Activated naive CD8-positive, alpha-beta T cell treated with anti-CD3 and anti-CD28 coated beads, Interleukin-2, amount 10 ng/mL, durations not matched to agents 7 days and 5 days (primary cell): Measurements from ENCODE around the gene PTK6. TPM values are rescaled to one million over a fixed set of nuclear protein-coding genes. Genes with fewer than 3 reads are reported as not detected.

ENCODE experiments used
- ATAC-seq: fragments of 150-1000 bp; cut with Tn5 transposase; one replicate; pipeline ENCODE4 v1.10.0; 2021; ENCODE audit warnings: low read depth, moderate library complexity
- POLR2A ChIA-PET: fragments of 350-600 bp; sonication (Branson Sonifier 250); formaldehyde crosslinking; loops from one replicate; lab custom pipeline; 2021; ENCODE audit warnings: antibody characterized with exemption; lab: Charles Lee
- DNase-seq: peaks from one replicate; pipeline ENCODE4 v3.0.0; 2021
- H3K27ac Mint-ChIP-seq: one replicate; pipeline ENCODE4 v1.8.0; 2022; ENCODE audit warnings: mild to moderate bottlenecking, mixed read lengths
- H3K27me3 Mint-ChIP-seq: one replicate; pipeline ENCODE4 v1.8.0; 2022; ENCODE audit warnings: mild to moderate bottlenecking, moderate library complexity, mixed read lengths
- H3K36me3 Mint-ChIP-seq: one replicate; pipeline ENCODE4 v1.8.0; 2021; ENCODE audit warnings: mild to moderate bottlenecking, mixed read lengths
- H3K4me1 Mint-ChIP-seq: one replicate; pipeline ENCODE4 v1.8.0; 2021; ENCODE audit warnings: mixed read lengths
- H3K4me3 Mint-ChIP-seq: one replicate; pipeline ENCODE4 v1.8.0; 2022; ENCODE audit warnings: mild to moderate bottlenecking, moderate library complexity, mixed read lengths
- H3K9me3 Mint-ChIP-seq: one replicate; pipeline ENCODE4 v1.8.0; 2021; ENCODE audit warnings: mixed read lengths
- total RNA-seq, 2 experiments: library from RNA; stranded (reverse); gene quantifications; one replicate each; pipeline ENCODE4 v1.2.3, GENCODE V29; 2021

PTK6 gene
- total RNA-seq, 2 experiments from 2014 or later: 0.11 to 0.31 TPM

DNA sequence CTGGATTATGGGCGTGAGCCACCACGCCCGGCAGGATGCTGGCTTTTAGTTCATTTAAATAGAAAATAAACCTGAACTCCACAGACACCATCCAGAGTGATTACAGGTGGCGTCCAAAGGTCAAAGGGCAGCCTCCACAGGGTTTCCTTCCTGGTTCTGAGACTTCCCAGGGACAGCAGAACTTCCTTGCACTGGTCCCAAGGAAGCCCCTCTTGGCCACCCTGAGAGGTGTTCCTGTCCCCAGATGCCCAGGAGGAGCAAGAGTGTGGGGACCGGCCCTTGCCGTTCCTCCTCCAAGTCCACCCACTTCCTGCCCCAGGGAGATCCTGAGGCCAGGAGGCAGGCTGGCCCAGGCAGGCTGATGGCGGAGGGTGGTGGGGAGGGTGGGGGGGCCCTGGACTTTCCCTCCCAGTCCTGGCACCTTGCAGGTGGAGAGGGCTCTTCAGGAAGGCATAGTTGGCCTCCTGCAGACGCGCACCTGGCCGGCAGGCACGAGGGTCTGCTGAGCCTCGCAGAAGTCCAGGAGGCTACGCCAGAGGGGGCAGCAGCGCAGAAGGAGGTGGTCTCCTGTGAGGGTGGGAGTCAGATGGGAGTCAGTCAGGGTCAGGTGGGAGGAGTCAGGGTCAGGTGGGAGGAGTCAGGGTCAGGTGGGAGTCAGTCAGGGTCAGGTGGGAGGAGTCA is 21.8 kb upstream of the PTK6 start:
- Mint-ChIP-seq H3K4me1 (no peaks in the 10 kb centered on the region), H3K4me3 (no peak overlapping the region), H3K27me3 (no peaks in the 10 kb centered on the region), H3K36me3 (peaks cover 8% of the 10 kb centered on the region), H3K27ac (no peak overlapping the region), H3K9me3 (no peaks in the 10 kb centered on the region)
- DNase-seq (no peak), ATAC-seq (no peak)
- POLR2A ChIA-PET: no interaction called here

DNA sequence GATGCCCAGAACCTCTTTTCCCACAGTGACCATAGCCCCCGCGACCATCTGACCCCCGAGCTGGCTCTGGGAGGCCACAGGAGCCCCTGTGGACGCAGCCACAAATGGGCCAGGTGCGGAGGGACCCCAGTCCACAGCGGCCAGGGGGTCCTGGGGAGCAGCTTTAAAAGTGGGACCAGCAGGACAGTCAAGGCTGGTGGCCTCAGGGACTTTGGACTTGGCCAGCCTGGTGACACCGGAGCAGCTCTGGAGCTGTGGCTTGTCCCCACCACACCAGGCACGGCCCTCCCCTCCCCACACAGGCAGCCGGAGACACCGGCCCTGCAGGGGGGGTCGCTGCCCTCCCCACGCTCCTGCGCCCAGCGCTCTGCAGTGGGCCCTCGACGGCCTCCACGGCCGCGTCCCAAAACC is 20.3 kb upstream of the PTK6 start:
- Mint-ChIP-seq H3K4me3 (no peak overlapping the region), H3K9me3 (no peaks in the 10 kb centered on the region), H3K27me3 (no peaks in the 10 kb centered on the region), H3K27ac (no peak overlapping the region), H3K4me1 (peaks cover 6% of the 10 kb centered on the region), H3K36me3 (peaks cover 8% of the 10 kb centered on the region)
- POLR2A ChIA-PET: interaction anchor here (4.3 kb wide), 1 partner anchor 9 kb away, joined by 31 read pairs; no protein-coding TSS in a partner anchor
- no peak for ATAC-seq
- no peak for DNase-seq

DNA sequence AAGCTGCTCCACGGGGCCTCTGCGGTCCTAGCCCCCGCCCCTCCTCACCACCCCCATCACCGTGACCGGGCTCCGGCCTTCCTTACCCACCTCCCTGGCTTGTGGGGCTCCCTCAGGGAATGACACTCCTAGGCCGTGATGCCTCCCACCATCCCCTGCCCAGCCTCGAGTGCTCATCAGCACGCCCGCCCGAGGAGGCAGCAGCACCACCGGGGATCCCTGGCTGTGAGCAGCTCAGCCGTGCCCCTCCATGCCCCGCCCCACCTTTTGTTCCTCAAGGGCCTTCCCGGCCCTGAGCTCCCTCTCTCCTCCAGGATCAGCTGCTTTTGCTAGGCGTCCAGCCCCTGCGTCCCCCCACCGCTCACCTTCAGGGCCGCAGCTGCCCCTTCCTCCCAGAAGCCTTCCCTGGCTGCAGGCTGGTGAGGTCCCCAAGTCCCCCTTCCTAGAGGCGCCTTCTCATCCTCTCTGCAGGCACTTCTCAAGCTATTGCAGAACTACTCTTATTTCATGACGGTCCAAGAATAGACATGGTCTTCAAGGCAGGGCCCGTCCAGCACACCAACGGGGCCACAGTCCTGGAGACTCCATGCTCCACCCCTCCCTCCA is 19.8 kb upstream of the PTK6 start:
- DNase-seq: no peak
- H3K4me3 Mint-ChIP-seq: no peak overlapping the region
- POLR2A ChIA-PET: interaction anchor here (4.3 kb wide), 1 partner anchor 10 kb away, joined by 31 read pairs; no protein-coding TSS in a partner anchor

DNA sequence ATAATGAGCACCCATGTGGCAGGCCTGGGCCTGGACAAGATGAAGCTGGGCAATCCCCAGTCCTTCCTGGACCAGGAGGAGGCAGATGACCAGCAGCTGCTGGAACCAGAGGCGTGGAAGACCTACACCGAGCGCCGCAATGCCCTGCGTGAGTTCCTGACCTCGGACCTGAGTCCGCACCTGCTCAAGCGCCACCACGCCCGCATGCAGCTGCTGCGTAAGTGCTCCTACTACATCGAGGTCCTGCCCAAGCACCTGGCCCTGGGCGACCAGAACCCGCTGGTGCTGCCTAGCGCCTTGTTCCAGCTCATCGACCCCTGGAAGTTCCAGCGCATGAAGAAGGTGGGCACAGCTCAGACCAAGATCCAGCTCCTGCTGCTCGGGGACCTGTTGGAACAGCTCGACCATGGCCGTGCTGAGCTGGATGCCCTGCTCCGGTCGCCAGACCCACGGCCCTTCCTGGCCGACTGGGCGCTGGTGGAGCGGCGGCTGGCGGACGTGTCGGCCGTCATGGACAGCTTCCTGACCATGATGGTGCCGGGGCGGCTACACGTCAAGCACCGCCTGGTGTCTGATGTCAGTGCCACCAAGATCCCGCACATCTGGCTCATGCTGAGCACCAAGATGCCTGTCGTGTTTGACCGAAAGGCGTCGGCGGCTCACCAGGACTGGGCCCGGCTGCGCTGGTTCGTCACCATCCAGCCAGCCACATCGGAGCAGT is 18.6 kb upstream of the PTK6 start:
- no peak overlapping the region for H3K4me3 Mint-ChIP-seq
- peaks cover 6% of the 10 kb centered on the region for H3K36me3 Mint-ChIP-seq
- no peak overlapping the region for H3K27ac Mint-ChIP-seq
- peaks cover 6% of the 10 kb centered on the region for H3K27me3 Mint-ChIP-seq
- POLR2A ChIA-PET: interaction anchor here (1.2 to 4.3 kb wide), 2 partner anchors 11 to 35 kb away, joined by 5 to 31 read pairs; no protein-coding TSS in a partner anchor
- peaks cover 7% of the 10 kb centered on the region for H3K4me1 Mint-ChIP-seq
- no peak for ATAC-seq
- DNase-seq: no peak
- H3K9me3 Mint-ChIP-seq: no peaks in the 10 kb centered on the region

More for the DNA sequence above, 19.8 kb upstream of the PTK6 start:
- Mint-ChIP-seq H3K36me3 (peaks cover 8% of the 10 kb centered on the region), H3K4me1 (peaks cover 7% of the 10 kb centered on the region), H3K9me3 (no peaks in the 10 kb centered on the region), H3K27me3 (no peaks in the 10 kb centered on the region), H3K27ac (no peak overlapping the region)
- no peak for ATAC-seq

DNA sequence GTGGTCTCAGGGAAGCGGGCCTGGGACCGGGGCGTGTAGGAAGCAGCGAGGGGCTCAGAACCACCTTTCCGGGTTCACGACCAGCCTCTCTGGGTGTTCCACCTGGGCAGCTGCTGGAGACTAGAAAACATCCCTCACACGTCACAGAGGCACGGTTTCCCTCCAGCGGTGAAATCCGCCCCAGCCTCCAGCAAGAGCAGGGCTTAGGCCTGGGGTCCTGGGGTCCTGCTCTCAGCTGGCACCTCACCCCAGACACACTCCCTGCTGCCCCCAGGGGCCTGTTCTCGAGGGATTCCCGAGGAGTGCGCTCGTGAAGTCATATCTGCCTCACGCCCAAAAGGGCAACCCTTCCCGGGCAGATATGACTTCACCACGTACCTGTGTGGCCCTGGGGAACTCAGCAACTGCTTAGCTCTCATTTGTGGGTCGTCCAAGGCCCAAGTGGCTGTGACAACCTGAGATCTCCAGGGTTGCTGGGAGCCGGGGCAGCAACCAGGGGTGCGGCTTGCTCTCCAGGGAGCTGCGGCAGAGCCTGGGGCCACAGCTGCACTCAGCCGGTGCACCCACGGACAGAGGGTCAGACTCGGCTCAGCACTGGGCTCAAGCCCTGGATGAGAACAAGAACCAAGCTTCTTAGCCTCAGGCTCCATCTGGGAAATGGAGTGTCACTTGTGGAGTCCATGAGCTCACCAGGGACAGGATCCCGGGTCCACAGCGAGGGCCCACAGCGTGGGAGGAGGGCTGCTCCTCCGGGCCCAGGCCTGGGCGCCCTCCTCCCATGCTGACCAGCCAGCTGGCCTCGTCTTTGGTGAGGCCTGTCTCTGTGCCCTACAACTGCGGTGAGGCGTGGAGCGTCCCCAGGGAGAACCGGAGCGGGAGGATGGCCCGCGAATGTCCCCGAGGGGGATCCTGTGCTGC is 17.4 kb upstream of the PTK6 start:
- peaks cover 7% of the 10 kb centered on the region for H3K4me1 Mint-ChIP-seq

DNA sequence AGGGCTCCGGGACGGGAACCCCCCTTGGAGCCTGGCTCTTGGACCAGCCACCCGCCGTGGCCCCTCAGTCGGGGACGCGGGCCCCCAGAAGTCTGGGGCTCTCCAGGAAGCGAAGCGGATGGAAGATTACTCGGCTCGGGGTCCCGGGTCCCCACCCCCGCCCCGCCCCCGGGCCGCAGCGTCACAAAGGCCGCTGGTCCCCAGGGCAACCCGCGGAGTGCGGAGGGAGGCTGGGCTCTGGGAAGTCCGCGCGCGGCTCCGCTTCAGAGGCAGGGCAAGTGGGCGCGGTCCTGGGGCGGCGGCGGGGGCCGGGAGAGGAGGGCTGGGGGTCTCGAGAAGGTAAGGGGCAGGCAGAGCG is 16.7 kb upstream of the PTK6 start, which contains the start of gene FNDC11:
FNDC11 (plus strand) TSS at position 227 of the 358 bp plus-strand sequence. CDS start 1,505 bp downstream, outside the sequence.
- peak; percentile 9 for ATAC-seq
- Mint-ChIP-seq H3K9me3 (no peaks in the 10 kb centered on the region), H3K4me1 (peaks cover 7% of the 10 kb centered on the region), H3K27me3 (peaks cover 21% of the 10 kb centered on the region), H3K27ac (peak within 1 kb of the TSS; percentile 91), H3K4me3 (peak within 1 kb of the TSS; percentile 78), H3K36me3 (peaks cover 1% of the 10 kb centered on the region)
- no peak for DNase-seq
- POLR2A ChIA-PET: interaction anchor here (4.3 kb wide), 1 partner anchor 13 kb away, joined by 31 read pairs; no protein-coding TSS in a partner anchor

More for the DNA sequence above, 17.4 kb upstream of the PTK6 start:
- Mint-ChIP-seq H3K36me3 (peaks cover 3% of the 10 kb centered on the region), H3K27me3 (peaks cover 15% of the 10 kb centered on the region), H3K4me3 (peak overlapping the region; percentile 52), H3K9me3 (no peaks in the 10 kb centered on the region), H3K27ac (no peak overlapping the region)
- ATAC-seq (no peak), DNase-seq (no peak)
- POLR2A ChIA-PET: interaction anchor here (1.0 to 4.3 kb wide), 4 partner anchors 12 to 87 kb away, joined by 3 to 31 read pairs (median 4); no protein-coding TSS in a partner anchor

DNA sequence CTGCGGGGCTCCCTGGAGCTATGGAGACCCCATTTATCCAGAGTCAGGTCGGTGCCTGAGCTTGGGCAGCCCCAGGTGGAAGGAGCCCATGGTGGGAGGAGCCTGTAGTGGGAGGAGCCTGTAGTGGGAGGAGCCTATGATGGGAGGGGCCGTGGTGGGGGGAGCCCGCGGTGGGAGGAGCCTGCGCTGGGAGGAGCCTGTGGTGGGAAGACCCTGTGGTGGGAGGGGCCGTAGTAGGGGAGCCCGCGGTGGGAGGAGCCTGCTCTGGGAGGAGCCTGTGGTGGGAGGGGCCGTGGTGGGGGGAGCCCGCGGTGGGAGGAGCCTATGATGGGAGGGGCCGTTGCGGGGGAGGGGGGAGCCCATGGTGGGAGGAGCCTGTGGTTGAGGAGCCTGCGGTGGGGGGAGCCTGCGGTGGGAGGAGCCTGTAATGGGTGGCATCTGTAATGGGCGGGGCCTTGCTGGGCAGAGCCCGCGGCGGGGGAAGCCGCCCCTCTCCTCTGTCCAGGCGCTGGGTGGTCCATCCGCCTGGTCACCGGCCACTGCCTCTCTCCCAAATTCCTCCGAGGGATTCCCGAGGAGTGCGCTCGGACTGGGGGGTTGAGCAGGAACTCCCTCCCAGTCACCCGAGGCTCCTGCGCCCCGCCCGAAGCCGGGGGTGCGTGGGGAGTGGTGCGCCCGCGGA is 16.2 kb upstream of the PTK6 start:
- ATAC-seq: peak; percentile 69
- Mint-ChIP-seq H3K27ac (peak overlapping the region; percentile 91), H3K4me1 (peaks cover 7% of the 10 kb centered on the region), H3K4me3 (peak overlapping the region; percentile 78), H3K36me3 (peaks cover 1% of the 10 kb centered on the region), H3K9me3 (no peaks in the 10 kb centered on the region), H3K27me3 (peaks cover 21% of the 10 kb centered on the region)
- DNase-seq: peak; percentile 92
- POLR2A ChIA-PET: interaction anchor here (0.7 to 2.0 kb wide), 11 partner anchors 10 to 154 kb away, joined by 3 to 18 read pairs (median 6); partner anchors contain the start of genes ARFRP1, GMEB2, HELZ2 and PPDPF

DNA sequence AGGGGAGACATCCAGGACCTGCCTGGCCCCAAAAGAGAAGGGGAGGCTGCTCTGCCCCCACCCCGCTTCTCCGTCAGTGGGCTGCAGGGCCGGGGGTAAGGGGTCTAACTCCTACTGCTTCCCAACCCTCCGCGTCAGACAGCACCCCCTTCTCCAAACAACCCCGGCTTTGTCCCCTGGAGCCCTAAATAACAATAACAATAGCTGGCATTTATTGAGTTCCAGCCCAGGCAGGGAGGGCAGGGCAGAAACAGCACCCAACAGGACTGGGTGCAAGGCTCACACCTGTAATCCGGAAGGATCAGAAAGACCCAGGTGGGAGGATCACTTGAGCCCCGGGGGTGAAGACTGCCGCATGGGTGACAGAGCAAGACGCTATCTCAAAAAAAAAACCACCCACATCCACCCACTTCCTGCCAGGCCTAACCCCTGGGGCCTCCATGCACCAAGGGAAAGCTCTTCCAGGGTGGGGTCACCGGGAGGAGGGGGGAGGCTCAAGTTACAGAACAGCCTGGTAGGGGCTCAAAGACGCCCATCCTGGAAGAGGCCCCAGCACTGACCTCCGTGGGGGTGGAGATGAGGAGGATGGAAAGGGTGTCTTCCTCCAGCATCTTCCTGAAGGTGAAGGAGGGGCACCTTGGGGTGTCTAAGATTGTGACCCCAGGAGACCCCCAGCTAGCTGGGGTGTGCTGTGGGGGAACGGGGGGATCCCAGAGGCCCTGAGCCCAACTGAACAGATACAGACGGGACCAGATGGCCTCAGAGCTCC is 15.5 kb upstream of the PTK6 start:
- peak overlapping the region; percentile 78 for H3K4me3 Mint-ChIP-seq
- no peak for DNase-seq
- H3K9me3 Mint-ChIP-seq: no peaks in the 10 kb centered on the region
- H3K27me3 Mint-ChIP-seq: peaks cover 21% of the 10 kb centered on the region
- ATAC-seq: peak; percentile 73
- no peaks in the 10 kb centered on the region for H3K36me3 Mint-ChIP-seq
- peaks cover 7% of the 10 kb centered on the region for H3K4me1 Mint-ChIP-seq
- H3K27ac Mint-ChIP-seq: peak overlapping the region; percentile 91
- POLR2A ChIA-PET: interaction anchor here (0.7 to 2.0 kb wide), 12 partner anchors 9 to 312 kb away, joined by 3 to 18 read pairs (median 6); partner anchors contain the start of genes ARFRP1, GMEB2, HELZ2 and PPDPF

DNA sequence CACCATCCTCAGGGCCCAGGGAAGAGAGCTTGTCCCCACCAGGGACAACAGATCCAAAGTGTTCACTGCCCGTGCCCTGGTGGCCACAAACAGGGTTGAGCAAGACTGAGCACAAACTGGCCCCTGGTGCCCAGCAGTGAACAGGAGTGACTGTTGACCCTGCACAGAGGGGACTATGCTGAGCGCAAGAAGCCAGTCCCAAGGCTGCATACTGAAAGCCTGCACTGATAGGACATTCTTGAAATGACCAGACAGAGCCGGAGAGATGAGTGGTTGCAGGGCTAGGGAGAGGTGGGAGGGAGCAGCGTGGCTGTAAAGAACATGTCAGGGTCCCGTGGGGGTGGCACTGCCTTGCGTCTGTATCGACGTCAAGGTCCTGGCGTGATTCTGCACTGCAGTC is 13.9 kb upstream of the PTK6 start:
- no peaks in the 10 kb centered on the region for H3K9me3 Mint-ChIP-seq
- H3K4me1 Mint-ChIP-seq: peaks cover 7% of the 10 kb centered on the region
- H3K36me3 Mint-ChIP-seq: no peaks in the 10 kb centered on the region
- no peak overlapping the region for H3K27ac Mint-ChIP-seq
- H3K27me3 Mint-ChIP-seq: peaks cover 21% of the 10 kb centered on the region
- POLR2A ChIA-PET: no interaction called here
- no peak for ATAC-seq
- H3K4me3 Mint-ChIP-seq: no peak overlapping the region
- no peak for DNase-seq

DNA sequence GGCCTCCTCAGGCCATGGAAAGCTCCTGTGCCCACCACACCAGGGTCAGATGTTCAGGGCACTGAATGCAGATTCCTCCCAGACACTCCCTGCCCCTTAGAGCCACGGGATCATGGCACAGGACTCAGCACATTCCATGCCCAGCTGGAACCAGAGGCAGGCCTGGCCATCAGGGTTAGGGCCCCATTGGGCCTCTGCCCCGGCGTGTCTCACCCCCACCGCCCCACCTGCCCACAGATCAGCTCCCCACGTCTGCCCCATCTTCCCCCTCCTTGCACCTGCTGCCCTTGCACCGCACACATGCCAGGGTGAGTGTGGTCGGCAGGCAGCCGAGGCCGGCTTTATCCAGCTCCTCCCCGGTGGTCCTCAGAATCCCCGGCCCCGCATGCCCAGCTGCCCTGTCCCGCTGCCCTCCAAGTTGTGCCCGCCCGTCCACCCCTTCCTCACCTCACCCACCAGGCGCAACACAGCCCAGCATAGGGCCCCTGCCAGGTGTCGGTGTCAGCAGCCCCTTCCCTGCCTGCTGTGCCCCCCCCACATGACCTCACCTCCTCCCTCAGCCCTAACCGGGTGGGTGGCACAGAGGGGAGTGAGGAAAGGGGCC is 12.6 kb upstream of the PTK6 start:
- Mint-ChIP-seq H3K9me3 (no peaks in the 10 kb centered on the region), H3K4me1 (peaks cover 7% of the 10 kb centered on the region), H3K27ac (no peak overlapping the region), H3K4me3 (no peak overlapping the region), H3K27me3 (peaks cover 21% of the 10 kb centered on the region), H3K36me3 (no peaks in the 10 kb centered on the region)
- POLR2A ChIA-PET: no interaction called here
- DNase-seq: no peak
- ATAC-seq: no peak

DNA sequence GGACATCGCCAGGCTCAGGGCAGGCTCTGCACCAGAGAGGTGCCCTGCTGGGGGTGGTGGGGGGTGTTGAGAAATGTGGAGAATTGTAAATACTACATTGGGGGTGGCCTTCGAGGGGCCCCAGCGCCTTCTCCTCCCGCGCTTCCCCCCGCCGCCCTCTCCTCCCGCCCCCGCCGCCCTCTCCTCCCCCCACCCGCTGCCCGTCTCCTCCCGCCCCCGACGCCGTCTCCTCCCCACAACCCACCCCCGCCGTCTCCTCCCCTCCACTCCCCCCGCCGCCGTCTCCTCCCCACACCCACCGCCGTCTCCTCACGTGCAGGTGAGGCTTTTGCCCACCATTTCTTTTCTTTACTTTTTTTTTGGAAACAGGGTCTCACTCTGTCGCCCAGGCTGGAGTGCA is 11.8 kb upstream of the PTK6 start:
- Mint-ChIP-seq H3K9me3 (no peaks in the 10 kb centered on the region), H3K4me1 (peaks cover 7% of the 10 kb centered on the region), H3K4me3 (no peak overlapping the region), H3K36me3 (no peaks in the 10 kb centered on the region), H3K27ac (no peak overlapping the region), H3K27me3 (peaks cover 21% of the 10 kb centered on the region)
- ATAC-seq: no peak
- POLR2A ChIA-PET: no interaction called here
- no peak for DNase-seq
